IPS-NIHi7 (cell line): ENCODE data around the gene SLCO4A1.

Experiments
- DNase-seq: peaks from one replicate; pipeline ENCODE4 v3.0.0; 2012; ENCODE audit warnings: mixed read lengths; ENCODE audit errors: extremely low spot score

The SLCO4A1 gene

GRCh38 chr20:62714799-62715198 is 72.5 kb downstream of the SLCO4A1 start:
- no peak for DNase-seq

- no peak for DNase-seq
These were observed 72.9 kb downstream of the SLCO4A1 start for GRCh38 chr20:62715201-62715600.

- no peak for DNase-seq
These were observed 74.1 kb downstream of the SLCO4A1 start for GRCh38 chr20:62716198-62716940.

GRCh38 chr20:62716941-62717310 is 74.6 kb downstream of the SLCO4A1 start:
- DNase-seq: no peak

- no peak for DNase-seq
These were observed 75.6 kb downstream of the SLCO4A1 start for GRCh38 chr20:62717933-62718332.

GRCh38 chr20:62718546-62718945 is 76.2 kb downstream of the SLCO4A1 start:
- DNase-seq: no peak

DNA sequence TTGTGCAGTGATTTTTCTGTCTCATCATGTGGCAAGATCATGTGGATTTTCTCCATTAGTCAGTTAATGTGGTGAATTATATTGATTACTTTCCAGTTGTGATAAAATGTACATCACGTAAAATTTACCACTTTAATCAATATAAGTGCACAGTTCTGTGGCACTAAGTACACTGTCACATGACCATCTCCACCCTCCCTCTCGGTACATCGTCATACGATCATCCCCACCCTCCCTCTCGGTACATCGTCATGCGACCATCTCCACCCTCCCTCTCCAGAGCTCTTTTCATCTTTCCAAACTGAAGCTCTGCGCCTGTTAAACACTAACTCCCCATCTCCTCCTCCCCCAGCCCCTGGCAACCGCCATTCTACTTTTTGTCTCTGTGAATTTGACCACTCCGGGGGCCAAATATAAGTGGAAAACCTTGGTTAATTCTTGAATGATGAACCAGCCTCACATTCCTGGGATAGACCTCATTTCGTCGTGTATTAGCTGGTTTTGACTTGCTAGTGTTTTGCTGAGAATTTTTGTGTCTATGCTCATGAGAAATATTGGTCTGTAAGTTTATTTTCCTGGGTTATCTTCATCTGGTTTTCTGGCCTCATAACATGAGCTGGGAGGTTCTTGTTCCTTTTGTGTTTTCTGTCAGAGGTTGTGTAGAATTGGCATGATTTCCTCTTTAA is 77.1 kb downstream of the SLCO4A1 start:
- DNase-seq: no peak
